HEK293 (cell line): ENCODE results near the gene LDLRAD3.

Source experiments
- CTCF ChIA-PET: fragments of 350-600 bp; formaldehyde crosslinking; extraction: SDS; loops from one replicate; lab custom pipeline; 2021; ENCODE audit warnings: antibody characterized with exemption; lab: Yijun Ruan, JAX
- POLR2A ChIA-PET: fragments of 300-600 bp; formaldehyde crosslinking; extraction: SDS; loops from one replicate; lab custom pipeline; 2020; ENCODE audit warnings: antibody characterized with exemption, inconsistent platforms; lab: Yijun Ruan, JAX
- H3K27ac ChIP-seq: fragments of 200-500 bp; sonication (Bioruptor generic); 2 replicates; pipeline ENCODE4 v1.5.1; 2014; ENCODE audit warnings: low read depth, low read length, control low read depth, inconsistent platforms; ENCODE audit errors: extremely low read depth
- H3K36me3 ChIP-seq, 2 experiments: fragments of 200-500 bp in 1 of 2; sonication (Bioruptor generic) in 1 of 2; 1 replicate in 1 of 2; 2 replicates in 1 of 2; pipeline ENCODE4 v1.5.1; 2014 to 2017; ENCODE audit warnings: inconsistent platforms in 2 of 2, low read length in 2 of 2; ENCODE audit not compliant: control insufficient read depth in 2 of 2, insufficient read depth in 1 of 2
- H3K4me1 ChIP-seq: fragments of 200-500 bp; sonication (Bioruptor generic); 2 replicates; pipeline ENCODE4 v1.5.1; 2014; ENCODE audit warnings: mild to moderate bottlenecking, low read length, inconsistent platforms; ENCODE audit not compliant: control insufficient read depth, insufficient read depth
- H3K4me3 ChIP-seq: 2 replicates; pipeline ENCODE4 v1.5.1; 2011; ENCODE audit warnings: low read depth, mild to moderate bottlenecking, control low read depth, low read length, moderate library complexity
- H3K9me3 ChIP-seq: fragments of 200-500 bp; sonication (Bioruptor generic); 2 replicates; pipeline ENCODE4 v1.5.1; 2014; ENCODE audit warnings: low read depth, low read length, inconsistent platforms; ENCODE audit not compliant: control insufficient read depth, insufficient read depth
- GLI2 ChIP-seq: fragments of 450-650 bp; formaldehyde crosslinking; IDR thresholded peaks from 2 replicates; pipeline ENCODE4; 2017; ENCODE audit warnings: missing biosample characterization, missing genetic modification characterization, low read depth, borderline replicate concordance
- SALL2 ChIP-seq: fragments of 450-650 bp; formaldehyde crosslinking; IDR thresholded peaks from 2 replicates; pipeline ENCODE4 v1.5.0; 2017; ENCODE audit warnings: missing biosample characterization, mild to moderate bottlenecking, missing genetic modification characterization, borderline replicate concordance
- SP2 ChIP-seq: fragments of 450-650 bp; formaldehyde crosslinking; IDR thresholded peaks from 2 replicates; pipeline ENCODE4 v1.5.1; 2016; ENCODE audit warnings: missing biosample characterization, missing genetic modification characterization
- ZBTB17 ChIP-seq: fragments of 450-650 bp; formaldehyde crosslinking; IDR thresholded peaks from 2 replicates; pipeline ENCODE4 v1.5.1; 2016; ENCODE audit warnings: missing biosample characterization, missing genetic modification characterization
- ZBTB21 ChIP-seq: fragments of 450-650 bp; formaldehyde crosslinking; IDR thresholded peaks from 2 replicates; pipeline ENCODE4 v1.5.1; 2017; ENCODE audit warnings: missing biosample characterization, missing genetic modification characterization
- ZBTB6 ChIP-seq: fragments of 450-650 bp; formaldehyde crosslinking; IDR thresholded peaks from 2 replicates; pipeline ENCODE4 v1.5.1; 2017; ENCODE audit warnings: missing biosample characterization, missing genetic modification characterization
- ZBTB8A ChIP-seq: fragments of 450-650 bp; formaldehyde crosslinking; IDR thresholded peaks from 2 replicates; pipeline ENCODE4 v1.5.1; 2016; ENCODE audit warnings: missing biosample characterization, missing genetic modification characterization
- ZFP41 ChIP-seq: fragments of 450-650 bp; formaldehyde crosslinking; IDR thresholded peaks from 2 replicates; pipeline ENCODE4 v1.5.1; 2016; ENCODE audit warnings: missing biosample characterization, missing genetic modification characterization, borderline replicate concordance
- ZNF155 ChIP-seq: fragments of 450-650 bp; formaldehyde crosslinking; IDR thresholded peaks from 2 replicates; pipeline ENCODE4 v1.5.1; 2016; ENCODE audit warnings: missing biosample characterization, missing genetic modification characterization
- ZNF169 ChIP-seq: fragments of 450-650 bp; formaldehyde crosslinking; IDR thresholded peaks from 2 replicates; pipeline ENCODE4 v1.5.1; 2016; ENCODE audit warnings: missing biosample characterization, missing genetic modification characterization
- ZNF248 ChIP-seq: fragments of 450-650 bp; formaldehyde crosslinking; IDR thresholded peaks from 2 replicates; pipeline ENCODE4 v1.5.1; 2017; ENCODE audit warnings: missing biosample characterization, missing genetic modification characterization
- ZNF280D ChIP-seq: fragments of 450-650 bp; formaldehyde crosslinking; IDR thresholded peaks from 2 replicates; pipeline ENCODE4 v1.5.1; 2016; ENCODE audit warnings: missing biosample characterization, missing genetic modification characterization
- ZNF335 ChIP-seq: fragments of 450-650 bp; formaldehyde crosslinking; conservative IDR thresholded peaks from 2 replicates; pipeline ENCODE4 v1.5.1; 2016; ENCODE audit warnings: missing biosample characterization, missing genetic modification characterization
- ZNF350 ChIP-seq: fragments of 450-650 bp; formaldehyde crosslinking; IDR thresholded peaks from 2 replicates; pipeline ENCODE4 v1.5.0; 2017; ENCODE audit warnings: missing biosample characterization, mild to moderate bottlenecking, missing genetic modification characterization
- ZNF423 ChIP-seq: fragments of 450-650 bp; formaldehyde crosslinking; IDR thresholded peaks from 2 replicates; pipeline ENCODE4 v1.5.1; 2016; ENCODE audit warnings: missing biosample characterization, missing genetic modification characterization
- ZNF426 ChIP-seq: fragments of 450-650 bp; formaldehyde crosslinking; IDR thresholded peaks from 2 replicates; pipeline ENCODE4 v1.5.1; 2017; ENCODE audit warnings: missing biosample characterization, missing genetic modification characterization, mild to moderate bottlenecking, inconsistent platforms, moderate library complexity
- ZNF48 ChIP-seq: fragments of 450-650 bp; formaldehyde crosslinking; IDR thresholded peaks from 2 replicates; pipeline ENCODE4 v1.5.1; 2016; ENCODE audit warnings: missing biosample characterization, missing genetic modification characterization
- ZNF501 ChIP-seq: fragments of 450-650 bp; formaldehyde crosslinking; IDR thresholded peaks from 2 replicates; pipeline ENCODE4 v1.5.1; 2016; ENCODE audit warnings: missing biosample characterization, missing genetic modification characterization
- ZNF596 ChIP-seq: fragments of 450-650 bp; IDR thresholded peaks from 2 replicates; pipeline ENCODE4 v1.5.0; 2018; ENCODE audit warnings: missing biosample characterization, mild to moderate bottlenecking, missing genetic modification characterization, moderate library complexity
- ZNF610 ChIP-seq: fragments of 450-650 bp; formaldehyde crosslinking; IDR thresholded peaks from 2 replicates; pipeline ENCODE4 v1.5.1; 2016; ENCODE audit warnings: missing biosample characterization, missing genetic modification characterization, borderline replicate concordance
- ZNF768 ChIP-seq: fragments of 450-650 bp; formaldehyde crosslinking; IDR thresholded peaks from 2 replicates; pipeline ENCODE4 v1.5.1; 2018; ENCODE audit warnings: missing biosample characterization, mild to moderate bottlenecking, missing genetic modification characterization
- ZNF791 ChIP-seq: fragments of 450-650 bp; formaldehyde crosslinking; IDR thresholded peaks from 2 replicates; pipeline ENCODE4 v1.5.1; 2016; ENCODE audit warnings: missing biosample characterization, missing genetic modification characterization
- TF ChIP-seq, protein P1 (sequence below): fragments of 450-650 bp; formaldehyde crosslinking; IDR thresholded peaks from 2 replicates; pipeline ENCODE4 v1.5.1; 2017; ENCODE audit warnings: missing biosample characterization, missing genetic modification characterization
- TF ChIP-seq, protein P2 (sequence below): fragments of 450-650 bp; formaldehyde crosslinking; IDR thresholded peaks from 2 replicates; pipeline ENCODE4 v1.5.0; 2017; ENCODE audit warnings: missing biosample characterization, missing genetic modification characterization, borderline replicate concordance

LDLRAD3 gene

DNA sequence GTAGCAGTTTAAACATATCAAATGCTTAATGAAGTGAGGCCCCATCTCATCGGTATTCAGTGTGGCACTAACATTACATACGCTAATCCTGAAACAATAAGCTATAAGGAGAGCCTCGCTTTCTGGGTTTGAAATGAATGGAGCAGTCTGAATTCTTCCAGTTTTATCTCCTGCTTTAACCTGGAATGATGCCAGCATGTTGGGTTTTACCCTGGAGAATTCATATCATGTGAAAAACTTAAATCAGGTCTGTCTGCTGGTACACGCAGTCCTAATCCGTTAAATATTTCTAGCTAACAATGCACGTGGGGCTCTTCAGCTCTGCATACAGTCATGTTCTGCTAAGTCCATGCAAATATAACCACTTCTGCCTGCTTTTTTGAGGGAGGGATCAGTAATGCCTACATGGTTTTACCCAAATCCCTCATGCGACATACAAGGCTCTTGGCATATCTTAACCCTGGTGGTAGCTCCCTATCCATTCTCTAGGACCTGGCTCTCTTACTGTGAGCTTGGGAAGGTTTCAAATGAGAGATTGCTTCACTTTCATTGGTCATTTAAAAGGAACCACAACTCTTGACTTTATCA, 252.6 kb downstream of the LDLRAD3 start:
- H3K9me3 ChIP-seq, result no peaks in the 10 kb centered on the region
- no peak overlapping the region for H3K27ac ChIP-seq
- peaks cover 0 to 3% of the 10 kb centered on the region in 2 experiments; a peak in 1 of 3 replicates for H3K36me3 ChIP-seq
- ChIA-PET CTCF (no interaction called here), POLR2A (no interaction called here)
- H3K4me1 ChIP-seq, result no peaks in the 10 kb centered on the region
- H3K4me3 ChIP-seq, result no peak overlapping the region
- TF ChIP-seq ZNF169, result no peak
- no peak for TF ChIP-seq ZNF596 (tag by site-specific recombination)
- no peak for TF ChIP-seq ZNF155 (tag by site-specific recombination)
- TF ChIP-seq, protein P1, sequence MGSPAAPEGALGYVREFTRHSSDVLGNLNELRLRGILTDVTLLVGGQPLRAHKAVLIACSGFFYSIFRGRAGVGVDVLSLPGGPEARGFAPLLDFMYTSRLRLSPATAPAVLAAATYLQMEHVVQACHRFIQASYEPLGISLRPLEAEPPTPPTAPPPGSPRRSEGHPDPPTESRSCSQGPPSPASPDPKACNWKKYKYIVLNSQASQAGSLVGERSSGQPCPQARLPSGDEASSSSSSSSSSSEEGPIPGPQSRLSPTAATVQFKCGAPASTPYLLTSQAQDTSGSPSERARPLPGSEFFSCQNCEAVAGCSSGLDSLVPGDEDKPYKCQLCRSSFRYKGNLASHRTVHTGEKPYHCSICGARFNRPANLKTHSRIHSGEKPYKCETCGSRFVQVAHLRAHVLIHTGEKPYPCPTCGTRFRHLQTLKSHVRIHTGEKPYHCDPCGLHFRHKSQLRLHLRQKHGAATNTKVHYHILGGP (tag by site-specific recombination), result no peak
- TF ChIP-seq ZBTB6 (tag by site-specific recombination), result no peak
- TF ChIP-seq SALL2 (tag by site-specific recombination), result no peak
- TF ChIP-seq ZNF335 (tag by site-specific recombination), result no peak
- no peak for TF ChIP-seq ZNF426 (tag by site-specific recombination)
- TF ChIP-seq ZNF248 (tag by site-specific recombination), result no peak
- TF ChIP-seq ZNF423 (tag by site-specific recombination), result no peak
- no peak for TF ChIP-seq ZNF501
- TF ChIP-seq, protein P2, sequence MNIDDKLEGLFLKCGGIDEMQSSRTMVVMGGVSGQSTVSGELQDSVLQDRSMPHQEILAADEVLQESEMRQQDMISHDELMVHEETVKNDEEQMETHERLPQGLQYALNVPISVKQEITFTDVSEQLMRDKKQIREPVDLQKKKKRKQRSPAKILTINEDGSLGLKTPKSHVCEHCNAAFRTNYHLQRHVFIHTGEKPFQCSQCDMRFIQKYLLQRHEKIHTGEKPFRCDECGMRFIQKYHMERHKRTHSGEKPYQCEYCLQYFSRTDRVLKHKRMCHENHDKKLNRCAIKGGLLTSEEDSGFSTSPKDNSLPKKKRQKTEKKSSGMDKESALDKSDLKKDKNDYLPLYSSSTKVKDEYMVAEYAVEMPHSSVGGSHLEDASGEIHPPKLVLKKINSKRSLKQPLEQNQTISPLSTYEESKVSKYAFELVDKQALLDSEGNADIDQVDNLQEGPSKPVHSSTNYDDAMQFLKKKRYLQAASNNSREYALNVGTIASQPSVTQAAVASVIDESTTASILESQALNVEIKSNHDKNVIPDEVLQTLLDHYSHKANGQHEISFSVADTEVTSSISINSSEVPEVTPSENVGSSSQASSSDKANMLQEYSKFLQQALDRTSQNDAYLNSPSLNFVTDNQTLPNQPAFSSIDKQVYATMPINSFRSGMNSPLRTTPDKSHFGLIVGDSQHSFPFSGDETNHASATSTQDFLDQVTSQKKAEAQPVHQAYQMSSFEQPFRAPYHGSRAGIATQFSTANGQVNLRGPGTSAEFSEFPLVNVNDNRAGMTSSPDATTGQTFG, result no peak
- no peak for TF ChIP-seq ZNF791
- TF ChIP-seq, all 188 proteins: peak for 0

DNA sequence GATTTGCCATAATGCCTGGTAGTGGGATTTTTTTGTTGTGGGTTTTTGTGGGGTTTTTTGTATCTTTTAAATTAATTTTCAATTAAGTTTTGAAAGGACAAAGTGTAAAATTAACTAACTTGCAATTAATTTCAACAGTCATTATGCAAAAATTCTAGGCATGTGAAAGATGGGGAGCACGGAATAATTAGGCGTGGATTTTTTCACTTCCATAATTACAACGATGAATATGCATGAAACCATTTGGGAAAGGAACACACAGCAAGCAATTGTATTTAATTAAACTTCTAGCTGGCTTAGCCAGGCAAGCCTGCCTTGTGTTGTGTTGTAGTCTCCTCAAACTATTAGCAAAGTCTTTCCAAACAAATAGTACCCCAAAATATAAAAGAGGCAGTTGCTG, 257.5 kb downstream of the LDLRAD3 start:
- CTCF ChIA-PET, result interaction anchor here (0.7 to 1.4 kb wide), 2 partner anchors 56 to 64 kb away, joined by 3 to 4 read pairs; no protein-coding TSS in a partner anchor
- no peaks in the 10 kb centered on the region for H3K9me3 ChIP-seq
- H3K4me3 ChIP-seq, result no peak overlapping the region
- no peak for TF ChIP-seq ZBTB6 (tag by site-specific recombination)
- no peak for TF ChIP-seq ZBTB21 (tag by site-specific recombination)
- no peak for TF ChIP-seq ZNF610 (tag by site-specific recombination)
- no peak for TF ChIP-seq ZNF768 (tag by site-specific recombination)
- no peak for TF ChIP-seq ZFP41 (tag by site-specific recombination)
- no peak for TF ChIP-seq ZBTB17 (tag by site-specific recombination)
- no peak for TF ChIP-seq GLI2 (tag by site-specific recombination)
- TF ChIP-seq ZBTB8A (tag by site-specific recombination), result no peak
- no peak for TF ChIP-seq ZNF248 (tag by site-specific recombination)
- no peak for TF ChIP-seq SP2 (tag by site-specific recombination)
- TF ChIP-seq ZNF48 (tag by site-specific recombination), result no peak
- TF ChIP-seq ZNF350 (tag by site-specific recombination), result no peak
- TF ChIP-seq ZNF280D, result no peak
- TF ChIP-seq, all 188 proteins: peak for 0
- H3K27ac ChIP-seq, result no peak overlapping the region
- H3K4me1 ChIP-seq, result no peaks in the 10 kb centered on the region
- peaks cover 0 to 3% of the 10 kb centered on the region in 2 experiments; a peak in 1 of 3 replicates for H3K36me3 ChIP-seq
- POLR2A ChIA-PET, result no interaction called here
